Adrenal gland (tissue), 5 donors: ENCODE results near the gene BAAT.
"Not testable (repeated sequence)": the region's sequence is repeated elsewhere in the genome, so short reads cannot be mapped to it uniquely, and the experiment has no call there.

ENCODE experiments used
- CTCF ChIP-seq, 6 experiments: fragments of 450-650 bp in 4 of 6; fragments of 200-600 bp in 2 of 6; sonication (generic) in 1 of 6; IDR thresholded peaks; 1 replicate in 5 of 6; 2 replicates in 1 of 6; pipeline versions ENCODE4 v1.5.1 to v1.8.0; 2016 to 2021; ENCODE audit warnings: antibody characterized with exemption in 6 of 6, mild to moderate bottlenecking in 2 of 6, moderate library complexity in 1 of 6
- POLR2A ChIP-seq, 2 donors: fragments of 450-650 bp; IDR thresholded peaks; one replicate each; pipeline ENCODE4 v1.6.1; 2017; ENCODE audit warnings: antibody characterized with exemption in 2 of 2, mild to moderate bottlenecking in 2 of 2, moderate library complexity in 1 of 2
- donor health status: DM: no; HTN: no; CAD: no.

GRCh38 chr9:101384873-101385536 lies at the start of gene BAAT:
- TF ChIP-seq POLR2A, CTCF (IDR thresholded peaks at IDR 0.05): not testable (repeated sequence)
